HG02610 (cell line): Measurements from ENCODE around the gene ORC6.

Source experiments
- ATAC-seq: cut with Tn5 transposase; IDR thresholded peaks from one replicate; pipeline ENCODE4 v1.9.1; 2021; ENCODE audit warnings: mild to moderate bottlenecking, moderate library complexity; ENCODE audit not compliant: unreplicated experiment

Gene ORC6

GRCh38 chr16:46700048-46700447 lies 10.6 kb downstream of the ORC6 start:
- no peak for ATAC-seq

- ATAC-seq: no peak
These were observed 12.2 kb downstream of the ORC6 start for GRCh38 chr16:46701615-46702014.

- no peak for ATAC-seq
These were observed 12.6 kb downstream of the ORC6 start for GRCh38 chr16:46702030-46702429.

- ATAC-seq: no peak
These were observed 17.2 kb downstream of the ORC6 start for GRCh38 chr16:46706642-46707041.

- ATAC-seq: no peak
These were observed 20.1 kb downstream of the ORC6 start for GRCh38 chr16:46709469-46710005.

- ATAC-seq: no peak
These were observed 21.9 kb downstream of the ORC6 start for GRCh38 chr16:46711106-46712058.

- ATAC-seq: no peak
These were observed 23.5 kb downstream of the ORC6 start for GRCh38 chr16:46712911-46713310.

- ATAC-seq: no peak
These were observed 24.2 kb downstream of the ORC6 start for GRCh38 chr16:46713634-46714033.

GRCh38 chr16:46714797-46715591 lies 25.5 kb downstream of the ORC6 start:
- ATAC-seq: no peak

- ATAC-seq: no peak
These were observed 26.4 kb downstream of the ORC6 start for GRCh38 chr16:46715769-46716305.

- ATAC-seq: no peak
These were observed 28.2 kb downstream of the ORC6 start for GRCh38 chr16:46717692-46718091.

GRCh38 chr16:46718214-46718613 lies 28.8 kb downstream of the ORC6 start:
- no peak for ATAC-seq

- ATAC-seq: no peak
These were observed 30.1 kb downstream of the ORC6 start for GRCh38 chr16:46719528-46719927.

- ATAC-seq: no peak
These were observed 31.2 kb downstream of the ORC6 start for GRCh38 chr16:46720619-46721018.

- no peak for ATAC-seq
These were observed 32.4 kb downstream of the ORC6 start for GRCh38 chr16:46721885-46722284.

- no peak for ATAC-seq
These were observed 37.7 kb downstream of the ORC6 start for GRCh38 chr16:46727184-46727583.

- no peak for ATAC-seq
These were observed 38.2 kb downstream of the ORC6 start for GRCh38 chr16:46727630-46728029.

- no peak for ATAC-seq
These were observed 39.3 kb downstream of the ORC6 start for GRCh38 chr16:46728806-46729205.

GRCh38 chr16:46729326-46729995 lies 40.0 kb downstream of the ORC6 start:
- ATAC-seq: no peak

- no peak for ATAC-seq
These were observed 40.7 kb downstream of the ORC6 start for GRCh38 chr16:46730126-46730525.
